Measurements from ENCODE around the gene IGFBP5. TPM values are rescaled to one million over a fixed set of nuclear protein-coding genes. Genes with fewer than 3 reads are reported as not detected.

The IGFBP5 gene
- total and polyA plus RNA-seq, 2 of the 8 experiments (the other 6 are each of a cell fraction or from before 2014, with no cell fraction given): 2.2 to 2.5 TPM

GRCh38 chr2:216658757-216659156, 36.6 kb downstream of the IGFBP5 start:
- no peaks in the 10 kb centered on the region for H3K23me2 ChIP-seq (ENCODE audit: low read depth, low read length)
- peaks cover 18% of the 10 kb centered on the region for H3K79me1 ChIP-seq (ENCODE audit: low read depth, low read length)
- no peak overlapping the region for H2BK15ac ChIP-seq (ENCODE audit: low read length)
- no peak for DNase-seq (ENCODE audit: low read depth in 1 of 2, low spot score in 2 of 2)
- H3K4me1 ChIP-seq (replicated peaks in 1 of 4; ENCODE audit: control insufficient read depth in 3 of 4, insufficient read depth in 4 of 4, low read length in 3 of 4): peaks cover 0 to 2% (median 0%) of the 10 kb centered on the region in 4 experiments; a peak in 3 of 7 replicates
- H3K9ac ChIP-seq (replicated peaks in 1 of 4; ENCODE audit: extremely low read depth in 1 of 4, low read depth in 3 of 4, low read length in 3 of 4): no peak overlapping the region
- no peak overlapping the region for H2BK5ac ChIP-seq (ENCODE audit: low read depth, low read length)
- H2BK12ac ChIP-seq (ENCODE audit: low read depth, low read length): no peak overlapping the region
- H2AK5ac ChIP-seq (ENCODE audit: low read depth, low read length): no peak overlapping the region
- no peaks in the 10 kb centered on the region for H3K27me3 ChIP-seq (replicated peaks in 1 of 4; ENCODE audit: control insufficient read depth in 3 of 4, extremely low read depth in 1 of 4, insufficient read depth in 3 of 4, low read length in 3 of 4)
- peaks cover 10 to 25% (median 22%) of the 10 kb centered on the region in 4 experiments; a peak in 7 of 8 replicates for H3K36me3 ChIP-seq (ENCODE audit: control insufficient read depth in 2 of 4, insufficient read depth in 4 of 4, low read length in 3 of 4)
- peaks cover 9 to 13% of the 10 kb centered on the region in 2 experiments for H4K20me1 ChIP-seq (replicated peaks in 1 of 2; ENCODE audit: control insufficient read depth in 1 of 2, insufficient read depth in 2 of 2, low read length in 2 of 2)
- no peak overlapping the region for H3K23ac ChIP-seq (ENCODE audit: insufficient read length)
- no peak overlapping the region for H2BK20ac ChIP-seq (ENCODE audit: low read length)
- H2AFZ ChIP-seq (ENCODE audit: low read length): no peak overlapping the region
- no peak overlapping the region for H2BK120ac ChIP-seq (replicated peaks; ENCODE audit: low read depth, low read length)
- no peak overlapping the region for H3K56ac ChIP-seq (replicated peaks; ENCODE audit: insufficient read length, low read depth, low read length)
- POLR2A ChIA-PET (ENCODE audit: partially characterized antibody): interaction anchor here (0.8 to 1.1 kb wide), 3 partner anchors 25 to 160 kb away, joined by 3 read pairs; partner anchors contain the start of genes IGFBP2 and RPL37A
- 92% methylated on average over 6 of the region's 6 CpGs; no CpG with 5 or more reads in 1 of the 2 experiments for WGBS, 2 experiments (ENCODE audit: extremely low coverage in 1 of 2, insufficient coverage in 1 of 2, insufficient read length in 1 of 2, insufficient replicate concordance in 2 of 2, low coverage in 1 of 2, low lambda C conversion rate in 2 of 2, missing lambda C conversion rate in 1 of 2)
- CTCF ChIA-PET (ENCODE audit: partially characterized antibody): interaction anchor here (0.6 to 15.9 kb wide), 5 partner anchors 9 to 138 kb away, joined by 4 to 493 read pairs (median 8); no protein-coding TSS in a partner anchor
- no peak overlapping the region for H3K4me3 ChIP-seq (ENCODE audit: extremely low read depth in 1 of 4, insufficient read depth in 2 of 4, low read depth in 3 of 4, low read length in 4 of 4)
- H4K91ac ChIP-seq (replicated peaks; ENCODE audit: insufficient read length, low read length): no peak overlapping the region
- H3K18ac ChIP-seq (ENCODE audit: extremely low read depth, low read length): no peak overlapping the region
- FAIRE-seq: no peak
- no peaks in the 10 kb centered on the region for H3K9me3 ChIP-seq (ENCODE audit: insufficient read depth in 2 of 2, low read depth in 1 of 2, low read length in 1 of 2)
- no peak overlapping the region for H3K27ac ChIP-seq (ENCODE audit: low read depth, low read length)
- no peak overlapping the region for H4K5ac ChIP-seq (ENCODE audit: insufficient read length, low read depth, low read length)
- H3K4me2 ChIP-seq (ENCODE audit: insufficient read depth in 1 of 2, low read depth in 2 of 2, low read length in 2 of 2): no peak overlapping the region
- no peak overlapping the region; the same call in 1 of the 2 replicates for H4K8ac ChIP-seq (ENCODE audit: extremely low read depth, insufficient read depth, low read length)
- peaks cover 0 to 49% of the 10 kb centered on the region in 2 experiments; a peak in 3 of 4 replicates for H3K79me2 ChIP-seq (ENCODE audit: control insufficient read depth in 1 of 2, insufficient read depth in 2 of 2, low read length in 2 of 2)
- H3K14ac ChIP-seq (ENCODE audit: insufficient read length): no peak overlapping the region
- H3K4ac ChIP-seq (replicated peaks; ENCODE audit: insufficient read length, low read depth, low read length): no peak overlapping the region
- TF ChIP-seq MAFK (IDR thresholded peaks at IDR 0.05; ENCODE audit: low read depth, low read length) (no peak), EZH2 (IDR thresholded peaks at IDR 0.05; ENCODE audit: low read depth, low read length, severe bottlenecking) (no peak)

Data from H1 (cell line).